DOHH2 (cell line): ENCODE data around the gene FGGY.

ENCODE experiments used
- H3F3A ChIP-seq: fragments of 200-600 bp; sonication (generic), shearing (Covaris generic); 2 replicates; pipeline ENCODE4 v1.6.0; 2016; ENCODE audit warnings: antibody characterized with exemption, mild to moderate bottlenecking; ENCODE audit not compliant: control insufficient read depth, insufficient read depth
- H3K27ac ChIP-seq: fragments of 200-600 bp; sonication (generic); 2 replicates; pipeline ENCODE4 v1.5.1; 2014; ENCODE audit warnings: low read depth, mild to moderate bottlenecking, low read length, moderate library complexity
- H3K27me3 ChIP-seq: fragments of 200-600 bp; sonication (generic); 2 replicates; pipeline ENCODE4 v1.6.1; 2014; ENCODE audit warnings: mild to moderate bottlenecking, low read length, mixed read lengths; ENCODE audit not compliant: control insufficient read depth
- H3K36me3 ChIP-seq: fragments of 200-600 bp; sonication (generic); 2 replicates; pipeline ENCODE4 v1.6.1; 2014; ENCODE audit warnings: mild to moderate bottlenecking, low read length, moderate library complexity, mixed read lengths; ENCODE audit not compliant: control insufficient read depth
- H3K4me1 ChIP-seq: fragments of 200-600 bp; sonication (generic); 2 replicates; pipeline ENCODE4 v1.6.1; 2014; ENCODE audit warnings: mild to moderate bottlenecking, low read length, mixed read lengths; ENCODE audit not compliant: control insufficient read depth
- H3K4me2 ChIP-seq: fragments of 200-600 bp; sonication (generic); 2 replicates; pipeline ENCODE4 v1.6.0; 2014; ENCODE audit warnings: mild to moderate bottlenecking, low read length, moderate library complexity
- H3K4me3 ChIP-seq: fragments of 200-600 bp; sonication (generic); 2 replicates; pipeline ENCODE4 v1.5.1; 2014; ENCODE audit warnings: mild to moderate bottlenecking, low read length, mixed read lengths
- H3K79me2 ChIP-seq: fragments of 200-600 bp; sonication (generic); 2 replicates; pipeline ENCODE4 v1.6.1; 2014; ENCODE audit warnings: mild to moderate bottlenecking, low read length, mixed read lengths; ENCODE audit not compliant: control insufficient read depth
- H3K9me2 ChIP-seq: fragments of 200-600 bp; sonication (generic); replicated peaks from 2 replicates; pipeline ENCODE4 v1.6.1; 2014; ENCODE audit warnings: mild to moderate bottlenecking, low read length, mixed read lengths; ENCODE audit not compliant: control insufficient read depth
- H3K9me3 ChIP-seq: fragments of 200-600 bp; sonication (generic); 2 replicates; pipeline ENCODE4 v1.6.1; 2014; ENCODE audit warnings: antibody characterized with exemption, low read length, mixed read lengths; ENCODE audit not compliant: control insufficient read depth, insufficient read depth
- H4K20me1 ChIP-seq: fragments of 200-600 bp; sonication (generic); 2 replicates; pipeline ENCODE4 v1.6.0; 2014; ENCODE audit warnings: low read depth, mild to moderate bottlenecking, antibody characterized with exemption, low read length, moderate library complexity; ENCODE audit not compliant: control insufficient read depth, insufficient read depth
- EZH2phosphoT487 ChIP-seq: fragments of 200-600 bp; sonication (generic); IDR thresholded peaks from 2 replicates; pipeline ENCODE4 v1.6.1; 2017; ENCODE audit warnings: borderline replicate concordance, mild to moderate bottlenecking, antibody characterized with exemption, low read length, moderate library complexity, mixed read lengths
- TF ChIP-seq, protein P1 (sequence below): fragments of 200-600 bp; sonication (generic); IDR thresholded peaks from one replicate; pipeline ENCODE4 v1.5.1; 2014; ENCODE audit warnings: antibody characterized with exemption, mild to moderate bottlenecking, low read depth, low read length; ENCODE audit not compliant: poor library complexity, severe bottlenecking

Gene FGGY

DNA sequence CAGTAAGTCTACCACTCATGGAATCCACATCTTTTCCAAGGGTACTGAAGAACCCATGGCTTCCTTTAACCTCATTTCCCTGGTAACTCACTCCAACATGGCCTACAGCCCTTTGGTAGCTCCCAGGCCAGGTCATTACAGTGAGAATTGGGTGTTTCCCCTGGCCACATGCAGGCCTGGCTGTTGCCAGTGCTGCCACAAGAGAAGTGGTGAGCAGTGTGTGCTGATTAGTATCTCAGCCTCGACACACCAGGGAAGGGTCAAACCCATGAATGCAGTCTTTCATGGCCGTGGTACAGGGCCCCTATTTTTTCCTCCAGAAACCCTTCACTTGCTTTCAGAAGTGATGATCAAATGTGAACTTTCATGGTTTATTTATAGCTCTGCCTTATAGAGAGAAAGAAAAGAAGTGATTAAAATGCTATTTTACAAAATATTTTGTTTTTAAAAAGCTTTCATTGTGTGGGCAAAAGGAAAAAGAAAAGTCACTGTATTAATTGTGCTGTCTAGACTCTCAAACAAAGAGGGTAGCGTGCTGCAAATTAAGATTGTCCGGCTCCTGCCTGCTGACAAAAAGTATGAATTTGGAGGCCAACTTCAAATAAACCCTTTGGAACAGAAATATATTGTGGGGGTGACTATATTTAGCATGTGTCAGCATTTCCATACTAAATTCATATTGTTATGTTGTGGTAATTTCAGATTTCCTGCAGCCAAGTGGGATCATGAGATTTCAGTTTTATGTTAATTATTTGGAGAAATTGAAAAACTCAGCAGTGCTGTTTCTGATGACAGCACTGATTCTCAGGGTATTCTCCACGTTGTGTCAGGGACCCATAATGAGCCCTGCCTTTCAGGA, 455.9 kb downstream of the FGGY start:
- TF ChIP-seq, protein P1, sequence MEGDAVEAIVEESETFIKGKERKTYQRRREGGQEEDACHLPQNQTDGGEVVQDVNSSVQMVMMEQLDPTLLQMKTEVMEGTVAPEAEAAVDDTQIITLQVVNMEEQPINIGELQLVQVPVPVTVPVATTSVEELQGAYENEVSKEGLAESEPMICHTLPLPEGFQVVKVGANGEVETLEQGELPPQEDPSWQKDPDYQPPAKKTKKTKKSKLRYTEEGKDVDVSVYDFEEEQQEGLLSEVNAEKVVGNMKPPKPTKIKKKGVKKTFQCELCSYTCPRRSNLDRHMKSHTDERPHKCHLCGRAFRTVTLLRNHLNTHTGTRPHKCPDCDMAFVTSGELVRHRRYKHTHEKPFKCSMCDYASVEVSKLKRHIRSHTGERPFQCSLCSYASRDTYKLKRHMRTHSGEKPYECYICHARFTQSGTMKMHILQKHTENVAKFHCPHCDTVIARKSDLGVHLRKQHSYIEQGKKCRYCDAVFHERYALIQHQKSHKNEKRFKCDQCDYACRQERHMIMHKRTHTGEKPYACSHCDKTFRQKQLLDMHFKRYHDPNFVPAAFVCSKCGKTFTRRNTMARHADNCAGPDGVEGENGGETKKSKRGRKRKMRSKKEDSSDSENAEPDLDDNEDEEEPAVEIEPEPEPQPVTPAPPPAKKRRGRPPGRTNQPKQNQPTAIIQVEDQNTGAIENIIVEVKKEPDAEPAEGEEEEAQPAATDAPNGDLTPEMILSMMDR: no peak
- no peak for TF ChIP-seq EZH2phosphoT487
- H4K20me1 ChIP-seq: no peaks in the 10 kb centered on the region
- peaks cover 4% of the 10 kb centered on the region for H3K4me1 ChIP-seq
- no peak overlapping the region for H3K4me2 ChIP-seq
- H3K9me2 ChIP-seq: no peaks in the 10 kb centered on the region
- no peaks in the 10 kb centered on the region for H3F3A ChIP-seq
- no peaks in the 10 kb centered on the region for H3K27me3 ChIP-seq
- H3K4me3 ChIP-seq: no peak overlapping the region
- H3K27ac ChIP-seq: no peak overlapping the region
- H3K79me2 ChIP-seq: no peaks in the 10 kb centered on the region
- no peaks in the 10 kb centered on the region for H3K36me3 ChIP-seq
- no peaks in the 10 kb centered on the region for H3K9me3 ChIP-seq

DNA sequence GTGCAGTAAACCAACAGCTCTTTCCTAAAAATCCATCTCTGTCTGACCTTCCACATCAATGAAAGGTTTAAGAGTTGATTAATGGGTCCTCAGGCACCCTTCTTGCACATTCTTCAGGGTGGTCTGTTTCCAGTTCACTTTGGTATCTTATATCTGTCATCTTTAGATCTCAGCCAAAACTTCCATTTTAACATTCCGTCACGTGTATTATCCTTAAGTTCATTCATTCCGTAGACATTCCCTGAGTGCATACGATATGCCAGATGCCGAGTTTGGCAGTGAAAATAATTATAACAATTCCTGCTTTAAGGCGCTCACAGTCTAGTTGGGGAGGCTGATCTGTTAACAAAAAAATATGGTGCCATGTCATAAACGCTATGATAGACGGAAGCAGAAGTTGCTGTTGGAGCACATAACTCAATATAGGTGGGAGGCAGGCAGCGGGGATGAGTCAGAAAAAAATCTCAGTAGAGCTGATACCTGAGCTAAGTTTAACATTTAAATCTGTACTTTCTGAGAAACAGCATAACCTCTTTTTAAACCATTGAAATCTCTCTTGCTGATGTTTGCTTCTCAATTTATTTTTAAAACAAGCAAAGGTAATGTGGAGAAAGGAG, 458.3 kb downstream of the FGGY start:
- TF ChIP-seq EZH2phosphoT487: no peak
- TF ChIP-seq, protein P1: no peak
- no peaks in the 10 kb centered on the region for H3K9me3 ChIP-seq
- no peak overlapping the region for H3K4me3 ChIP-seq

GRCh38 chr1:59757197-59757747, 460.4 kb downstream of the FGGY start:
- no peaks in the 10 kb centered on the region for H3K79me2 ChIP-seq
- H3K36me3 ChIP-seq: no peaks in the 10 kb centered on the region
- H3K4me2 ChIP-seq: no peak overlapping the region
- no peaks in the 10 kb centered on the region for H4K20me1 ChIP-seq
- H3K9me3 ChIP-seq: no peaks in the 10 kb centered on the region
- 0 out of 2 replicates have a peak, but pooled peaks cover 4% of the 10 kb centered on the region for H3K4me1 ChIP-seq
- H3K27me3 ChIP-seq: no peaks in the 10 kb centered on the region
- no peak for TF ChIP-seq EZH2phosphoT487
- TF ChIP-seq, protein P1: no peak
- no peak overlapping the region for H3K27ac ChIP-seq
- H3K9me2 ChIP-seq: no peaks in the 10 kb centered on the region
- H3K4me3 ChIP-seq: no peak overlapping the region
- H3F3A ChIP-seq: no peaks in the 10 kb centered on the region

More for the DNA sequence above, 458.3 kb downstream of the FGGY start:
- Histone ChIP-seq H3K79me2 (no peaks in the 10 kb centered on the region), H4K20me1 (no peaks in the 10 kb centered on the region), H3K27ac (no peak overlapping the region), H3K36me3 (no peaks in the 10 kb centered on the region), H3K4me2 (no peak overlapping the region), H3K27me3 (no peaks in the 10 kb centered on the region), H3K9me2 (no peaks in the 10 kb centered on the region), H3F3A (no peaks in the 10 kb centered on the region), H3K4me1 (peaks cover 7% of the 10 kb centered on the region)
